GM21360 (cell line): ENCODE results near the gene CARS2.
"Not testable (repeated sequence)": the region's sequence is repeated elsewhere in the genome, so short reads cannot be mapped to it uniquely, and the experiment has no call there.

Source experiments
- ATAC-seq: cut with Tn5 transposase; IDR thresholded peaks from one replicate; pipeline ENCODE4 v1.9.1; 2021; ENCODE audit warnings: mild to moderate bottlenecking, moderate library complexity; ENCODE audit not compliant: unreplicated experiment

The CARS2 gene, protein sequence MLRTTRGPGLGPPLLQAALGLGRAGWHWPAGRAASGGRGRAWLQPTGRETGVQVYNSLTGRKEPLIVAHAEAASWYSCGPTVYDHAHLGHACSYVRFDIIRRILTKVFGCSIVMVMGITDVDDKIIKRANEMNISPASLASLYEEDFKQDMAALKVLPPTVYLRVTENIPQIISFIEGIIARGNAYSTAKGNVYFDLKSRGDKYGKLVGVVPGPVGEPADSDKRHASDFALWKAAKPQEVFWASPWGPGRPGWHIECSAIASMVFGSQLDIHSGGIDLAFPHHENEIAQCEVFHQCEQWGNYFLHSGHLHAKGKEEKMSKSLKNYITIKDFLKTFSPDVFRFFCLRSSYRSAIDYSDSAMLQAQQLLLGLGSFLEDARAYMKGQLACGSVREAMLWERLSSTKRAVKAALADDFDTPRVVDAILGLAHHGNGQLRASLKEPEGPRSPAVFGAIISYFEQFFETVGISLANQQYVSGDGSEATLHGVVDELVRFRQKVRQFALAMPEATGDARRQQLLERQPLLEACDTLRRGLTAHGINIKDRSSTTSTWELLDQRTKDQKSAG

DNA sequence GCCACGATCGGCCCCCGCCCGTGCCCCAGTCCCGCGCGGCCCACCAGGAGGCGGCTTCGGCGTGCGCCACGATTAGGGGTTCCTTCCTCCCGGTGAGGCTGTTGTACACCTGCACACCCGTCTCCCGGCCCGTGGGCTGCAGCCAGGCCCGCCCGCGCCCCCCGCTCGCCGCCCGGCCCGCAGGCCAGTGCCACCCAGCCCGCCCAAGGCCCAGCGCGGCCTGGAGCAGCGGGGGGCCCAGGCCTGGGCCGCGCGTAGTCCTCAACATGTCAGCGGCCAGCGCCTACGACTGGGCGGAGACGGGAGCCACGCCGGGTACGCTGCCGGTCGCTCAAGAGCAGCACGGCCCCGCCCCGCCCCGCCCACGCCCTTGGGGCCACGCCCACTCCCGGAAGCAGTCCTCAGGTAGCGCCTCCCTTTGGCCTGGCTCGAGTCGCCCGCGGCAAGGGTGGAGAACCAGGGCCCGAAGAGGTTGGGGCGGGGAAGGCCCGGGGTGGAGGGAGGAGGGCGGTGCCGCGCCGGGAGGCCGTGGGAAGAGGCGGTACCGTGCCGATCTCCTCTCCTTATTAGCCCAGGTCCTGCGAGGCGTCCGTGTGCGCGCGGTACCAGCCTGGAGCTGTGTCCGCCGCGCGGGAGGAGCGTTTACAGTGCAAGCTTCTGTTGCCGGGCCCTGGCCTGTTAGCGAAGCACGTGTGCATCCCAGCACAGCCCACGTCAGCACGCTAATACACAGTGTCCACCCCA, at the start of gene CARS2:
TSS of gene CARS2 (minus strand) at position 291 of the 744 bp plus-strand sequence. CDS start at position 268, 23 bp downstream.
- peak; percentile 92 for ATAC-seq

DNA sequence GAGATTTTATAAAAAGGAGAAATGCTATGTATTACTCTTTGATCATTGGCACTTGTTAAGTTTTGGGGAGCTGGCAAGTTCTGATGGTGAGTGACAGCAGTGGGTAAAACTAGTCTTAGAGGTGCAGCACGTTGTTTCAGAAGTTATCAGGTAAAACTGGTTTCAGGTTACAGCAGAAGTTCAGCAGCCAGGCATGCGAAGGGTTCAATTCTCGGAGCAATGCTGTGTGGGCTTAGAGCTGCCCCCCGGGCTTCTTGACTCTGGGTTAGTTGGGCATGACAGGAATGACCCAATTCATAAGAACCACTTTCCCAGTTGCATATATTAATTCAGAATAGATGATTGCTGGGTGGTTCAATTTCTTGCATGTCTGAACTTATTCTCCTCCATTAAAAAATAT, 42.4 kb upstream of the CARS2 start:
- ATAC-seq, result no peak

DNA sequence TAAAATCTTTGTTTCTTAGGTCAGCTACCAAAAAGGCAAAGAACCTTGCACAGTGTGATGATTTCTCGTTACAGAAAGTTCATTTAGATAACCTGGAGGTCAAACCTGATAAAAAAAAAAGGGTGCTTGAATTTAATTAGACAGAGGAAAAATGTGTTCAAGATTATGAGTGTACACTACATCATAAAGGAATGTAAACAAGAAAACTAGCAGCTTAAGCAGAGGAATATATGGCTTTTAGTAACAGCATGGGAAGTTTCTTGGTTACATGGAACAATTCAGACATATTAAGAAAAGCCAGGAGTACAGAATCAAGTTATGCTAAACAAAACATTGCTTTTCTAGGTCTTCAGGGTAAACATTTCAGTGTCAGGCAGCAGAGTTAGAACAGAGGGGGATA, 40.5 kb upstream of the CARS2 start:
- ATAC-seq, result no peak

DNA sequence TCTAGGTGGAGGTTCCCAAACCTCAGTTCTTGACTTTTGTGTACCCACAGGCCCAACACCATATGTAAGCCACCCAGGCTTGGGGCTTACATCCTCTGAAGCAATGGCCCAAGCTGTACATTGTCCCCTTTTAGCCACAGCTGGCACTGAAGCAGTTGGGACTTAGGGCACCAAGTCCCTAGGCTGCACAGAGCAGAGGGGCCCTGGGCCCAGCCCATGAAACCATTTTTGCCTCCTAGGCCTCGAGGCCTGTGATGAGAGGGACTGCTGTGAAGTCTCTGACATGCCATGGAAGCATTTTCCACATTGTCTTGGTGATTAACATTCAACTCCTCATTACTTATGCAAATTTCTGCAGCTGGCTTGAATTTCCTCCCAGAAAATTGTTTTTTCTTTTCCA, 37.8 kb upstream of the CARS2 start:
- ATAC-seq, result no peak

DNA sequence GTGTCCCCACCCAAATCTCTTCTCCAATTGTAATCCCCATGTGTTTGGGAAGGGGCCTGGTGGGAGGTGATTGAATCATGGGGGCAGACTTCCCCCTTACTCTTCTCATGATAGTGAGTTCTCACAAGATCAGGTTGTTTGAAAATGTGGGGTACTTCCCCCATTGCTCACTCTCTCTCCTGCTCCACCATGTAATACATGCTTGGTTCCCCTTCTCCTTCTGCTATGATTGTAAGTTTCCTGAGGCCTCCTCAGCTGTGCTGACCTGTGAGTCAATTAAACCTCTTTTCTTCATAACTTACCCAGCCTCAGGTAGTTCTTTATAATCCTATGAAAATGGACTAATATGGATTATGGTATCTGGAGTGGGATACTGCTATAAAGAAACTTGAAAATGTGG, 31.6 kb upstream of the CARS2 start:
- no peak for ATAC-seq

DNA sequence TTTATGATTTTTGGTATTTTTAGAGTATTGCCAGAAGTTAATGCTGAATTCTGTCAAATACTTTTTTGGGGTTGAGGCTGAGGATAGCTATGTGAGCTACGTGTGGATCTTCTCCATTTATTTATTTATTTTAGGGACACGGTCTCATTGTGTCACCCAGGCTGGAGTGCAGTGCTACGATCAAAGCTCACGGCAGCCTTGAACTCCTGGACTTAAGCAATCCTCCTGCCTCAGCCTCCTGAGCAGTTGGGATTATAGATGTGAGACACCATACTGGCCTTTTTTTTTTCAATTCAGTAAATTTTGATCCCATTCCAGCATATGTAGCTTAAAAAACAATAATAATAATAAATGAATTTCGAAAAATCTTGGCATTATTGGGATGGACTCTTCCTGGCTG, 28.6 kb upstream of the CARS2 start:
- ATAC-seq, result no peak

DNA sequence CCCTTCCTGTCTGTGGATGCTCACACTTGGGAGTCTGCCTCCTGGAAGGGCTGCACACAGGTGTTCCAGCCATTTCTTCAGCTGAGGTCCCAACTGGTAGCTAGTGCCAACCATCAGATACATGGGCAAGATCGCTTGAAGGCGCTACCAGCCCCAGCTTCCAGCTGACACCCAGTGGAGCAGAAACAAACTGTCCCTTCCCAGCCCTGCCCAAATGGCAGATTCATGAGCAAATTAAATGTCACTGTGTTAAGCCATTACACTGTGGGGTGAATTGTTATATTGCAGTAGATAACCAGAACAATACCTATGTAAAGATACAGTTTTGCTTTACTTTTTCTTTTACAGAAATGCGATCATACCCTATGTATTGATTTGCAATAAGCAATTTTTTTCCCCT, 25.2 kb upstream of the CARS2 start:
- no peak for ATAC-seq

DNA sequence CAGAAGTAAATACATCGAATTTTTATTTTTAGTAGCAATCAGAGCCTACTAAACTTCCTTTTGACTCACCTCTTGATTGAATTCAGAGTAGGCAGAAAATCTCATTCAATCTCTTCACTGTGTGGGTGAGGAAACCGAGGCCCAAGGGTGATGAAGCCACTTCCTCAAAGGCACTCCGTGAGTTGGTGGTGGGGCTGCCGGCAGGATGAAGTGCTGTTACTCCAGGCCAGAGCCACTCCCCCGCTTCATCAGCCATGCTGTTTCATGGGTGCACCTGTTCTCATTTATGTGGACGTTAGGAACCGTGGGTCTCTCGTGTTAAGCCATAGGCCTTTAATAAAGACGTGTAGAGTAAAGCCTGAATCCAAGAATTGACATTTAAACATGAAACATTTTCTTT, 20.8 kb upstream of the CARS2 start:
- ATAC-seq, result peak; percentile 68

DNA sequence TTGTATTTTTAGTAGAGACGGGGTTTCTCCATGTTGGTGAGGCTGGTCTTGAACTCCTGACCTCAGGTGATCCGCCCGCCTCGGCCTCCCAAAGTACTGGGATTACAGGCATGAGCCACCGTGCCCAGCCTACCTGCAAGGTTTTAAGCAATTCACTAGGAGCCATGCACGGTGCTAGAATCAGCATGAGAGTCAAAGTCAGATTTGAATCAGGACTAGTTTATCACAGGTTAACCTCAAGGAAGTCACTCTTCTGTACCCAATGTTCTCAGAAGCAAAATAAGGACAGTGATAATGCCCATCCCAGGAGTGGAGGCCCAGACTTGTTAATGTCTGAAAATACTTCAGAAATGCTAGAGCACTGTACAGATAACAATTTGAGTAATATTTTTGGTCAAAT, 20.2 kb upstream of the CARS2 start:
- ATAC-seq, result not testable (repeated sequence)

DNA sequence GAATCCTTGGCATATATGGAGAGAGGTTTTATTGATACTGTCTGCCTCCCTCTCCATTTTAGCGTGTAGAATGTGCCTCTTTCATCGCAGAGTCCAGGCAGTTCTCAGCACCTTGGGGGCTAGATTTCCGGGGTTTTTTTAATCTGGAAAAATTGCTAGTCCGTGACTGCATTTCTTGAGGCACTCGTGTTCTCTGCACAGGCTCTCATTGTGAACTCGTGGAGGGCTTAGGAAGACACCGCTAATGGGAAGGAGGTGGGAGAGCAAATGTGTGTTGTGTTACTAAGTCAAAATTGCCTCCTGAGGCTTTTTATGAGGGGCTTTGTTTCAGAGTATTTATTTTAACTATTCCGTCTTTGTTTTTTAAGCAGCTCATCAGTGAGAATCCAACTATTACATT, 17.7 kb upstream of the CARS2 start:
- ATAC-seq, result no peak

DNA sequence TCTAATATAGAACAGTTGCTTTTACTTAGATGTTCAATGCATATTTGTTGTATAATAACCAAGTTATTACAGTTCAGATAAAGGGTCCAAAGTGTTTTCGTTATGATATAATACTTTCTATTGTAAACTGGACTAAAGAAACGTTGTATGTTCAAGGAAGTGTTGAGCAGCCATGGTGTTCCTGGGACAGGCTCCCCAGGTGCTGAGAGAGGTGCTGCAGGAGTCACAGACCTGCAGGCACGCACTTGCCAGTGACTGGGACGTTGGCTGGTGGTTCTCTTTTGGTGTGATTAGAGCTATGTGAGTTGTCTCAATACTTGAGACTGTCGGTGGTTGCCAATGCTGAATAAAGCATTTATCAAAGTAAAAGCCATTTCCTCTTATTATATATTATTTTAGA, 17.1 kb upstream of the CARS2 start:
- no peak for ATAC-seq

DNA sequence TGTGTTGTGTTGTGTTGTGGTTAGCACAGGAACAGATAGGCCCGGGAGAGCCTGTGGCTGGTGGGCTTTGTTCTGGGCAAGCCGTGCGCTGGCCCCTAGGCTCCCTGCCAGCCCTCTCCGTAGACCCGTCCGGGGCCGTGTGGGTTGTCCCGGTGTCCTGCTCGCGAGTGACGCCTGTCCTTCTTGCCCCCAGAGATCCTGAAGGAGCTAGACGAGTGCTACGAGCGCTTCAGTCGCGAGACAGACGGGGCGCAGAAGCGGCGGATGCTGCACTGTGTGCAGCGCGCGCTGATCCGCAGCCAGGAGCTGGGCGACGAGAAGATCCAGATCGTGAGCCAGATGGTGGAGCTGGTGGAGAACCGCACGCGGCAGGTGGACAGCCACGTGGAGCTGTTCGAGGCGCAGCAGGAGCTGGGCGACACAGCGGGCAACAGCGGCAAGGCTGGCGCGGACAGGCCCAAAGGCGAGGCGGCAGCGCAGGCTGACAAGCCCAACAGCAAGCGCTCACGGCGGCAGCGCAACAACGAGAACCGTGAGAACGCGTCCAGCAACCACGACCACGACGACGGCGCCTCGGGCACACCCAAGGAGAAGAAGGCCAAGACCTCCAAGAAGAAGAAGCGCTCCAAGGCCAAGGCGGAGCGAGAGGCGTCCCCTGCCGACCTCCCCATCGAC, 13.3 kb upstream of the CARS2 start:
- ATAC-seq, result no peak

DNA sequence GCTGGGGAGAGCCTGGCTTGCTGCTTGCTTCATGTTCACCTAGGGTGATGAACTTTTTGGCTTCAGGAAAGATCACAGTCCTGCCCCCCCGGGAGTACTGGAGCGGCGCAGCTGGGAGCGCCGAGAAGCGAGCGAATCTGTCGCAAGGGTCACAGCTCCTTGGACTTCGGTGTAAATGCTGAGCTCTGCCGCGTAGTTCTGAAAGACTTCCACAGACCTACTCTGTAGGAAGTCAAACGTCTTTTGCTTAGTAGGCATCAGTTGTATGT, 10.3 kb upstream of the CARS2 start:
- ATAC-seq, result no peak

DNA sequence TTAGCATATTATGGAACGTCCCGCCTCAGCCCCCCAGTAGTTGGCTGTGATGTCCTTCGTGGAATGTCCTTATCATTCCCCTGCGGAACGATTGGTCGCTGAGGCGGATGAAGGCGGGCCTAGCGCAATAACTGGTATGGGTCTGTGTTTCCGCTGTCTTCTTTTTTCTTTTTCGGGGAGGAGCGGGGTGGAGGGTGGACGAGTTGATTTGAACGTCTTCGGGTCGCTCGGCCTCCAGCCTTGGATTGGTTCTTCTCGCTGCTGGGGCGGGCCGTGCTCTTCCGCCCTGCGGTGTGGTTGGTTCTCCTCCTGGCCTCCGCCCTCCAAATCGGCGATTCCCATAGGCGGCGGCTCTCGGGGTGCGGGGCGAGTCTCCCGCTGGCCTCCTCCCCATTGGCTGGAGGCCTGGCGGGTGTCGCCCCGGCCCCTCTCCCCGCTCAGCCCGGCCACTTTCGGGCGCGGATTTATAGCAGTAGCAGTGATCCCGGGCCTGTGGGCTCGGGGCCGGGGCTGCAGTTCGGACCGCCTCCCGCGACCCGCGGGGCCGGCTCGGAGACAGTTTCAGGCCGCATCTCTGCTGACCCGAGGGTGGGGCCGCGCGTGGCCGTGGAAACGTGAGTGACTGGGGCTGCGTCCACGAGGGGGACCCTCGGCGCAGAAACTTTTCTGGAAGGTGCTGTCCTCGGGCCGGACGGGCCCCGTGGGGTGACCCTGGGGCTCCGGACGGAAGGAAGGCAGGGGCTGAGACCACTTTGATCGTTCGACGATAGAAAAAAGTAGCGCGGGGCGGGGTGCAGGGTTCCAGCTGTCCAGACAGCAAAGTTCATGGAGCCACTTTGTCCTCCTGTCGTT, 9.7 kb upstream of the CARS2 start:
- ATAC-seq, result peak; percentile 58

DNA sequence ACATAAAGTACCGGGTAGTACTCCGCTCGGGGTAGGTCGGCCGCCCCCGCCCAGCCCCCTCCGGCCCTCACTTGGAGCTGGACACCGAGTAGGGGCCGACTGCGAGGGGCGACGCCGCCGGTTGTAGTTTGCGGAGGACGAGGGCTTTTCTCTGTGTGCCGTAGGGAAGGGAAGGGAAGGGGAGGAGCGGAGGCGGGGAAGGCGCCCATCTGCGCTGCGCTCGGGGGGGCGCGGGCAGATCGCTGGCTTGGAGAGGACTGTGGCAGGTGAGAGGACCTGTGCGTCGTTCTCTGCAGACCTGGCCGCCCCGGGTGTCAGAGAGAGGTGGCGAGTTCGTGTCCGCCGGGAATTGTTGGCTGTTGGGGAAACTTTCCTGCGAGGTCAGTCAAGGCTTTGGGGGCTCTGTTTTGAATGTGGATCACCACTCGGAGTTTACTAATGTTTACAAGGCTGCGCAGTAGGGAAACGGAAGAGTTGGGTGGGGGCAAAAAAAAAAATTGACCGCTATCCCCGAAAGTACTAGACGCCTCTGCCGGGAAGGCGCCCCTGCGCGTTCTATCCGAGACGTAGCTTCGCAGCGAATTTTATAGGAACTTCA, 9.0 kb upstream of the CARS2 start:
- ATAC-seq, result no peak

DNA sequence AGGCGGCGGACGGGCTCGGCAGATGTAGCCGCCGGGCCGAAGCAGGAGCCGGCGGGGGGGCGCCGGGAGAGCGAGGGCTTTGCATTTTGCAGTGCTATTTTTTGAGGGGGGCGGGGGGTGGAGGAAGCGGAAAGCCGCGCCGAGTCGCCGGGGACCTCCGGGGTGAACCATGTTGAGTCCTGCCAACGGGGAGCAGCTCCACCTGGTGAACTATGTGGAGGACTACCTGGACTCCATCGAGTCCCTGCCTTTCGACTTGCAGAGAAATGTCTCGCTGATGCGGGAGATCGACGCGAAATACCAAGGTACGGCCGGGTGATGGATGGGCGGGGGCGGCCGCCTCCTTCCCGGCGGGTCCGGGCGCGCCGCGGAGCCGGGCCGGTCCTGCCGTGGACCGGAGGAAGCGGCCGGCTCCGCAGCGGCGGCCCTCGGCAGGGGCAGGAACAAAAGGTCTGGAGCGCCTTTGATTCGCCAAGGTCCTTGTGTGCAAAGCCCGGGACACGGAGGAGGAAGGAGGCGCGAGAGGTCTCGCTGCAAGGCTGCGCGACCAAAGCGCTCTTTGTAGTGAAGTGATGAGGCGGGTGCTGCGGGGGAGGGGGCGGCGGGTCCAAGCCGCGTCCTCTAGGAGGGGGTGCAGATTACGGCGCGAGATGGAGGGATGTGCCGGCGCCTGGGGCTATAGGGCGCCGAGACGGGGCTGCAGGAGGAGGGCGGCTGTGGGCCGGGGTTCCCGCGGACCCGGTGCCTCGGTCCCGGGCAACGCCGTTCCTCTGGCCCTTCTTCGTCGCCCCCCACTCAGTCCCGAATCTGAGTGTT, 8.3 kb upstream of the CARS2 start:
- no peak for ATAC-seq

DNA sequence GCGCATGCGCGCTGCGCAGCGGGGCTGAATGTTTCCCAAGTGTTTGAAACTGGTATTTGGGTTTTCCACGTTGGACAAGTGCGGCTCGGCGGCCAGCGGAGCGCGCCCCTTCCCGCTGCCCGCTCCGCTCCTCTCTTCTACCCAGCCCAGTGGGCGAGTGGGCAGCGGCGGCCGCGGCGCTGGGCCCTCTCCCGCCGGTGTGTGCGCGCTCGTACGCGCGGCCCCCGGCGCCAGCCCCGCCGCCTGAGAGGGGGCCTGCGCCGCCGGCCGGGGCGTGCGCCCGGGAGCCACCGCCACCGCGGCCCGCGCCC, 7.7 kb upstream of the CARS2 start, which contains the start of gene ING1:
TSS of gene ING1 (plus strand) at position 59 of the 311 bp plus-strand sequence. CDS start 450 bp downstream, outside the sequence.
- no peak for ATAC-seq

DNA sequence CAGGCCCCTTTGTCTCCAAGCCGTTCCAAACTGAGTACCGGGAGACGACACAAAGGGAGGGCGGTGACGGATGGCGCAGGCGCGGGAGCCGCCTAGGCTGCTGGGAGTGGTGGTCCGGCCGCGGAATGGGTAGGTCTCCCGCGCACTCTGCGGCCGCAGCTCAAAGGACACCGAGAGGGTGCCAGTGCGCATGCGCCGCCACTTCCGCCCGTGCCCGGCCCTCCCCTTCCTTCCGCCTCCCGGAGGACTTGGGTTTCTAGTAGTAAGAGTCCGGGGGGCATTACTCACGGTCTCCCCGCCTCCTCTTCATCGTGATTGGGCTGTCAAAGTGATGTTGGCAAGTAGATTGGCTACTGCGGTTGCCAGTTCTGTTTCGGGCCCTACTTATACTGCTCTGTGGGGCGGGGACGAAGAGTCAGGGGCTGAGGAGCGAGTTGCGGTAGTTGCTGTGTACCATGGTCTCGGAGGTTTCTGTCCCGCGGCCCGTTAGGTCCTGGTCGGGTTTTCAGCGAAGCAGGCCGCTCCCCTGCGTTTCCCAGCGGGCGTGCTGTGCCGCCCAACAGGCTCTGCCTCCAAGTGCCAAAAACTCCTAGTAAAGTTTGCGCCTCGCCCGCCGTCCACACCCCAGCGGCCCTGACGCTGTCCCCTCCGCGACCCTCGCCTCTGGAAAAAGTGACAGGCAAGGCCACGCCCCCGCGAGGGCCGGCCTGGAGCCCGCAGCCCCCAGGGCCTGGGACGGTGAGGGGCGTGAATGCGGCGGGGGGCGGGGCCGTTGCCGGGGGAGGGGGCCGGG, 7.1 kb upstream of the CARS2 start:
- ATAC-seq, result peak; percentile 47
